Fibroblast of mammary gland (primary cell): ENCODE data around the gene PLA2G2E.

Source experiments
- DNase-seq: peaks from one replicate; pipeline ENCODE4 v3.0.0-alpha.2; 2010; ENCODE audit warnings: low read depth
- H3K4me3 ChIP-seq: 2 replicates; pipeline ENCODE4 v1.5.1; 2011; ENCODE audit warnings: low read depth, mild to moderate bottlenecking, low read length, moderate library complexity; ENCODE audit not compliant: control insufficient read depth
- CTCF ChIP-seq: conservative IDR thresholded peaks from 2 replicates; pipeline ENCODE4 v1.5.1; 2011; ENCODE audit warnings: low read depth, low read length, inconsistent platforms; ENCODE audit not compliant: control insufficient read depth, insufficient read depth

The PLA2G2E gene

GRCh38 chr1:19922015-19922688 is 1.3 kb downstream of the PLA2G2E start:
- no peak for TF ChIP-seq CTCF
- DNase-seq, result no peak
- no peak overlapping the region for H3K4me3 ChIP-seq

GRCh38 chr1:19921310-19921709 is 2.1 kb downstream of the PLA2G2E start:
- no peak for TF ChIP-seq CTCF
- H3K4me3 ChIP-seq, result no peak overlapping the region
- no peak for DNase-seq

DNA sequence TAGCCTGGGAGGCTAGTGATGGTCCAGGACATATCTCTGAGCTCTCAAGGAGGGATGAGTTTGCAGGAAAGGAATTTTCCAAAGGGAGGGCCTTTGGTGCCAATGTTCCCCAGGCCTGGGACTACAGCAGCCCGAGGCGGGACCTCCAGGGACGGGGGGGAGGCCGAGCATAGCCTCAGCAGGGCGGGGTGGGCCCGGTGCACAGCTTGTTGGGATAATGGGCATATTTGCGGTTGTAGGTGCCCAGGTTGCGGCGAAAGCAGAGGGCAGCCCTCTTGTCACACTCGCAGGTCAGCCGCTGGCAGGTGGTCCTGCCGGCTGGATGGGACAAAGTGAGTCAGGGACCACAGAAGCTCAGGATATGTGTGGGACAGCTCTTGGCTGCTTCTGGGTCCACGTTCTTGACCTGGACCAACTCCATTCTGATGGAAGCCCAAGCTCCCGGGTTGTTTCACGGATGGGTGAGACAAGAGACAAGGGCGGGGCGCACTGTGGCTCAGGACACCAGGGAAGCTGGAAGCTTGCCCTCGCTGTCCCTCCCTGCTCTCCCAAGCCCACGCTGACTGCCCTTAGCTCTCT is 3.2 kb downstream of the PLA2G2E start:
- H3K4me3 ChIP-seq, result no peak overlapping the region
- TF ChIP-seq CTCF, result no peak
- DNase-seq, result no peak

DNA sequence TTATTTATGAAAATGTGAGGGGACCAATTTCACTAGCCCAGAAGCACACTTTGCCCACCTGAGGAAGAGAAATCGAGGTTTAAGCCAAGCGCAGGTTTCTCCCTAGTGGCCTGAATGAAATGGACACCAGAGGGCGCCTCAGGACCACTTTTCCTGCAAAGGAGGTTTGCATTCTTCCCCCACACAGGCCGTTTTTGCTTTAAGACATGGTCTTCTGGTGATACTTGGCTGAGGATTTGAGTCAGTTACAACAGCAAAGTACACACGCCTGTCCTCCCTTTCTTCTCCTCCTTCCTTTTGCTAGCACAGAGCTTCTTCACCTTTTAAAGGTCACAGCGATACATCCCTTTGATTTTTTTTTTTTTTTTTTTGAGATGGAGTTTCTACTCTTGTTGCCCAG is 5.4 kb downstream of the PLA2G2E start:
- DNase-seq, result peak; percentile 80
- no peak overlapping the region for H3K4me3 ChIP-seq
- peak; percentile 97 for TF ChIP-seq CTCF

DNA sequence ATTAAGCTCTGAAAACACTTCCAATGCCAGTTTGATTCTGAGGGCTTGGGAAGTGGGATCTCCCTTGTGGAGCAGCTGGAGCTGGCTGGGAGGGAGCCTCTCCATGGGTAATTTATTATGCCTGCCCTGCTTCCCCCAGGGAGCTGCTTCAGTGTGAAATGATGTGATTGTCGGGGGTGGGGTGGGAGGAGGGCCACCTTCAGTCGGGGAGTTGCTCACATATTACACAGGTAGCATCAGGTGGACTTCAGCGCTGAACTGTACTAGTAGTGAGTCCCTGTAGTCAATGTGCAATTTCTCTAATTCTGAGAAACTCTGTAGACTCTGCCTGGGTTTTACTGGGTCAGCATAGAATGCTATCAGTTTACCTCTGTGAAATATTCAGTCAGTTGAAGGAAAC is 12.8 kb downstream of the PLA2G2E start:
- DNase-seq, result no peak
- H3K4me3 ChIP-seq, result no peak overlapping the region
- TF ChIP-seq CTCF, result no peak

GRCh38 chr1:19909971-19910370 is 13.4 kb downstream of the PLA2G2E start:
- DNase-seq, result no peak
- TF ChIP-seq CTCF, result no peak
- no peak overlapping the region for H3K4me3 ChIP-seq
